ENCODE results near the gene HOXD3.

HOXD3 gene

GRCh38 chr2:176132205-176133171 is 24.6 kb upstream of the HOXD3 start:
- no peak for DNase-seq (ENCODE audit: low read depth)

GRCh38 chr2:176133389-176133788 is 23.7 kb upstream of the HOXD3 start:
- DNase-seq (ENCODE audit: low read depth), result no peak

GRCh38 chr2:176134035-176134434 is 23.1 kb upstream of the HOXD3 start:
- no peak for DNase-seq (ENCODE audit: low read depth)

- DNase-seq (ENCODE audit: low read depth), result no peak
Measured at GRCh38 chr2:176135035-176135440, 22.1 kb upstream of the HOXD3 start.

- DNase-seq (ENCODE audit: low read depth), result no peak
Measured at GRCh38 chr2:176136374-176137251, 20.5 kb upstream of the HOXD3 start.

GRCh38 chr2:176137252-176137580 is 19.9 kb upstream of the HOXD3 start:
- DNase-seq (ENCODE audit: low read depth), result no peak

GRCh38 chr2:176137906-176138305 is 19.2 kb upstream of the HOXD3 start:
- no peak for DNase-seq (ENCODE audit: low read depth)

- DNase-seq (ENCODE audit: low read depth), result no peak
Measured at GRCh38 chr2:176138526-176138922, 18.6 kb upstream of the HOXD3 start.

GRCh38 chr2:176138923-176139660 is 18.0 kb upstream of the HOXD3 start:
- DNase-seq (ENCODE audit: low read depth), result no peak

- no peak for DNase-seq (ENCODE audit: low read depth)
Measured at GRCh38 chr2:176139661-176140512, 17.2 kb upstream of the HOXD3 start.

- no peak for DNase-seq (ENCODE audit: low read depth)
Measured at GRCh38 chr2:176140513-176141317, 16.4 kb upstream of the HOXD3 start.

GRCh38 chr2:176142281-176142680 is 14.8 kb upstream of the HOXD3 start:
- DNase-seq (ENCODE audit: low read depth), result no peak

GRCh38 chr2:176145085-176145969 is 11.8 kb upstream of the HOXD3 start:
- no peak for DNase-seq (ENCODE audit: low read depth)

- DNase-seq (ENCODE audit: low read depth), result no peak
Measured at GRCh38 chr2:176146101-176146500, 11.0 kb upstream of the HOXD3 start.

GRCh38 chr2:176146645-176147044 is 10.5 kb upstream of the HOXD3 start:
- DNase-seq (ENCODE audit: low read depth), result no peak

- DNase-seq (ENCODE audit: low read depth), result no peak
Measured at GRCh38 chr2:176147210-176147799, 9.8 kb upstream of the HOXD3 start.

GRCh38 chr2:176147800-176148496 is 9.2 kb upstream of the HOXD3 start:
- no peak for DNase-seq (ENCODE audit: low read depth)

- DNase-seq (ENCODE audit: low read depth), result no peak
Measured at GRCh38 chr2:176148751-176149421, 8.2 kb upstream of the HOXD3 start.

Measured in activated T-helper 1 cell treated with Interleukin-2 at 50 U/mL for 16 hours (primary cell).